Tibial nerve (tissue), 4 donors: ENCODE measurements around the gene SDK2.

Experiments
- CTCF ChIP-seq, 5 experiments: fragments of 200-600 bp in 3 of 5; fragments of 450-650 bp in 2 of 5; sonication (generic) in 3 of 5; IDR thresholded peaks; one replicate each; pipeline ENCODE4 v1.5.1; 2016 to 2019; ENCODE audit warnings: antibody characterized with exemption in 5 of 5, mild to moderate bottlenecking in 3 of 5, moderate library complexity in 2 of 5
- EP300 ChIP-seq, 2 donors: sonication (generic); formaldehyde crosslinking; IDR thresholded peaks; one replicate each; pipeline ENCODE4 v1.6.1; 2017; ENCODE audit warnings: antibody characterized with exemption in 2 of 2, mild to moderate bottlenecking in 1 of 2
- POLR2A ChIP-seq, 2 donors: fragments of 450-650 bp; IDR thresholded peaks; one replicate each; pipeline ENCODE4 v1.6.1; 2017; ENCODE audit warnings: antibody characterized with exemption in 2 of 2, mild to moderate bottlenecking in 2 of 2, moderate library complexity in 2 of 2

- TF ChIP-seq CTCF (IDR thresholded peaks at IDR 0.05) (no peak), POLR2A (IDR thresholded peaks at IDR 0.05) (no peak), EP300 (IDR thresholded peaks at IDR 0.05) (no peak)
Observed at GRCh38 chr17:73566905-73567782, 77.1 kb downstream of the SDK2 start.
